MCF 10A (cell line): ENCODE measurements around the gene CCDC86. TPM values are rescaled to one million over a fixed set of nuclear protein-coding genes. Genes with fewer than 3 reads are reported as not detected.

ENCODE experiments used
- BruUV-seq: library from RNA; stranded (reverse); fragments of 400-500 nt; replicated peaks from 2 replicates; lab custom pipeline; 2021; lab: Mats Ljungman, UMichigan
- CTCF ChIA-PET: fragments of 300-600 bp; sonication (Branson Sonifier 250); formaldehyde crosslinking; extraction: SDS; loops from one replicate; lab custom pipeline; 2021; ENCODE audit warnings: antibody characterized with exemption, inconsistent platforms; lab: Yijun Ruan, JAX
- POLR2A ChIA-PET: fragments of 300-600, 350-650 bp; sonication (Branson Sonifier 250); formaldehyde crosslinking; extraction: SDS; loops from one replicate; lab custom pipeline; 2020; ENCODE audit warnings: antibody characterized with exemption, inconsistent platforms; lab: Yijun Ruan, JAX
- DNase-seq: peaks from one replicate; pipeline ENCODE4 v3.0.0-alpha.2; 2018; ENCODE audit not compliant: unreplicated experiment
- H3K27ac Mint-ChIP-seq: one replicate; pipeline ENCODE4 v1.8.0; 2022; ENCODE audit warnings: mild to moderate bottlenecking, low read depth, mixed read lengths; ENCODE audit not compliant: unreplicated experiment
- H3K27me3 Mint-ChIP-seq: one replicate; pipeline ENCODE4 v1.8.0; 2022; ENCODE audit warnings: mixed read lengths; ENCODE audit not compliant: insufficient read depth, unreplicated experiment
- H3K36me3 Mint-ChIP-seq: one replicate; pipeline ENCODE4 v1.8.0; 2022; ENCODE audit warnings: mild to moderate bottlenecking, moderate library complexity, mixed read lengths; ENCODE audit not compliant: insufficient read depth, unreplicated experiment
- H3K4me1 Mint-ChIP-seq: one replicate; pipeline ENCODE4 v1.8.0; 2022; ENCODE audit warnings: mixed read lengths; ENCODE audit not compliant: insufficient read depth, unreplicated experiment
- H3K4me3 Mint-ChIP-seq: one replicate; pipeline ENCODE4 v1.8.0; 2022; ENCODE audit warnings: mild to moderate bottlenecking, moderate library complexity, mixed read lengths; ENCODE audit not compliant: unreplicated experiment
- H3K9me3 Mint-ChIP-seq: one replicate; pipeline ENCODE4 v1.8.0; 2022; ENCODE audit warnings: mixed read lengths; ENCODE audit not compliant: unreplicated experiment
- intact Hi-C: fragments of 100-400 bp; cut with micrococcal nuclease; formaldehyde crosslinking; loops from 2 replicates; pipeline ENCODE4 v1.14.1; 2022
- total RNA-seq: library from RNA; stranded (reverse); gene quantifications from 2 replicates; pipeline ENCODE4 v1.2.3, GENCODE V29; 2022
- TF ChIP-seq, protein P1 (sequence below): fragments of 200-600 bp; IDR thresholded peaks from one replicate; pipeline ENCODE4 v1.8.0; 2022; ENCODE audit warnings: antibody characterized with exemption, mild to moderate bottlenecking; ENCODE audit not compliant: unreplicated experiment

Gene CCDC86
- total RNA-seq, 1 experiment from 2014 or later = 57.8 TPM

DNA sequence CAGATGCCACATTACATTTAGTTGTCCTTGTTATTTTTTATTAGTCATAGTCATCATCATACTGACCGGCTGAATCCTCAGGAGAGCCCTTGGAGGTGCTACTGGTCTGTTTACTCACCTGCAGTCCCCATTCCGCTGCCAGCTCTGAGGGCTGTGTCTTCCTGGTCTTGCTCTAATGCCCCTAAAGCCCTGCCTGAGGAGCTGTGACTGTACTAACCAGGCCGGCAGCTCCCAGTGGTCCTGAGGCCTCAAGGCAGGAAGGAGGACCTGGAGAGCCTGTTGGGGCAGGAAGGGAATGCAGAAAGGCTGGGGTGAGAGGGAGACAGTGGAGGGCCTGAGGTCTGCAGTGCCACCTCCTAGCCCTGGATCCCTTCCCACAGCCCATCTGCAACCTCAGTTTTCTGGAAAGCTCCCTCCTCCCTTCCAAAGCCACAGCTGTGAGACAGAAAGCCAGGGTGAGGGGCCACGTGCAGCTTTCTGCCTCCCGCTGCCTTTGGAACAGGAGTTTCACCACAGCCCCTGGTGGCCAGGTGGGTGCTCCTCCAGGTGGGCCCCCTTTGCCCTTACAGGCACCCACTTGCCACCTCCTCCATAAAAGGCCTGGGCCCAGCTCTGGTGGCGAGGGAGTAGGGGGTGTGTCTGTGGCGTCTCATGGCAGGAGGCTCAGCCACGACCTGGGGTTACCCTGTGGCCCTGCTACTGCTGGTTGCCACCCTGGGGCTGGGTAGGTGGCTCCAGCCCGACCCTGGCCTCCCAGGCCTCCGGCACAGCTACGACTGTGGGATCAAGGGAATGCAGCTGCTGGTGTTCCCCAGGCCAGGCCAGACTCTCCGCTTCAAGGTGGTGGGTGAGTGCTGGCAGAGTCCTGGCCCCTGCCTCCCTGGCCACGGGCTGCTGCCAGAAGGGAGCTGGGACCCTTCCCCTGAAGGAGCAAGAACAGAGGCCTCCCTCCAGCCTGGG, 25.3 kb downstream of the CCDC86 start, which contains the start of gene ZP1:
Gene ZP1 (plus strand): TSS at position 632 of the 960 bp plus-strand sequence. CDS start 20 bp downstream, at position 652.
- CTCF ChIA-PET = interaction anchor here (0.6 to 2.0 kb wide), 7 partner anchors 20 to 262 kb away, joined by 3 to 8 read pairs (median 4); no protein-coding TSS in a partner anchor

DNA sequence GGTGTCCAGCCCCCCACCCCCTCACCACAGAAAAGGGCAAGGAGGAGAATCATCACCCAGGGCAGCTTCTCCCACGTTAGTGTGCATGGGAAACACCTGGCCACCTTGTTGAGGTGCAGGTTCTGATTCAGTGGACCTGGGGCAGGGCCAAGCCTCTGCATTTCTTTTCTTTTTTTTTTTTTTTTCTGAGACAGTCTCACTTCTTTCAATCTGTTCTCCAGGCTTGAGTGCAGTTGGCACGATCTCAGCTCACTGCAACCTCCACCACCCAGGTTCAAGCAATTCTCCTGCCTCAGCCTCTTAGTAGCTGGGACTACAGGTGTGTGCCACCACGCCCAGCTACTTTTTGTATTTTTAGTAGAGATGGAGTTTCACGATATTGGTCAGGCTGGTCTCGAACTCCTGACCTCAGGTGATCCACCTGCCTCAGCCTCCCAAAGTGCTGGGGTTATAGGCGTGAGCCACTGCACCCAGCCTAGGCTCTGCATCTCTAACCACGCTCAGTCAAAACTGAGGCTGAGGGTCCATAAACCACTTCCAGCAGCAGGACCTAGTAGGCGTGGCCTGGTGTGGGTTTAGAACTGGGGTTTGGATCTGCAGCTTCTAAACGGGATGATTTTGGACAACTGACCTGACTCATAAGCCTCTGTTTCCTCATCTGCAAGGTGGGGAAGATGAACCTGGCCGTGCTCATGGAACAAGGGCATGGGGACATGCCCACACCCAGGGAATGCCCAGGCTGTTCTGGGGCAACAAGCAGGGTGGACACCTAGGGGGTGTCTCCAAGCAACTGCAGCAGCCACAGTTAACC, 26.2 kb downstream of the CCDC86 start:
- ChIA-PET CTCF (interaction anchor here (0.6 to 2.0 kb wide), 7 partner anchors 20 to 37 kb away, joined by 3 to 8 read pairs (median 5); no protein-coding TSS in a partner anchor), POLR2A (no interaction called here)
- intact Hi-C loops = no loop called here
- no peak for DNase-seq
- no peaks in the 10 kb centered on the region for H3K36me3 Mint-ChIP-seq
- no peaks in the 10 kb centered on the region for H3K4me1 Mint-ChIP-seq
- no peaks in the 10 kb centered on the region for H3K9me3 Mint-ChIP-seq
- TF ChIP-seq, protein P1, sequence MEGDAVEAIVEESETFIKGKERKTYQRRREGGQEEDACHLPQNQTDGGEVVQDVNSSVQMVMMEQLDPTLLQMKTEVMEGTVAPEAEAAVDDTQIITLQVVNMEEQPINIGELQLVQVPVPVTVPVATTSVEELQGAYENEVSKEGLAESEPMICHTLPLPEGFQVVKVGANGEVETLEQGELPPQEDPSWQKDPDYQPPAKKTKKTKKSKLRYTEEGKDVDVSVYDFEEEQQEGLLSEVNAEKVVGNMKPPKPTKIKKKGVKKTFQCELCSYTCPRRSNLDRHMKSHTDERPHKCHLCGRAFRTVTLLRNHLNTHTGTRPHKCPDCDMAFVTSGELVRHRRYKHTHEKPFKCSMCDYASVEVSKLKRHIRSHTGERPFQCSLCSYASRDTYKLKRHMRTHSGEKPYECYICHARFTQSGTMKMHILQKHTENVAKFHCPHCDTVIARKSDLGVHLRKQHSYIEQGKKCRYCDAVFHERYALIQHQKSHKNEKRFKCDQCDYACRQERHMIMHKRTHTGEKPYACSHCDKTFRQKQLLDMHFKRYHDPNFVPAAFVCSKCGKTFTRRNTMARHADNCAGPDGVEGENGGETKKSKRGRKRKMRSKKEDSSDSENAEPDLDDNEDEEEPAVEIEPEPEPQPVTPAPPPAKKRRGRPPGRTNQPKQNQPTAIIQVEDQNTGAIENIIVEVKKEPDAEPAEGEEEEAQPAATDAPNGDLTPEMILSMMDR = no peak
- BruUV-seq = no TSS peak
- peaks cover 20% of the 10 kb centered on the region for H3K27me3 Mint-ChIP-seq
- H3K4me3 Mint-ChIP-seq = no peak overlapping the region
- no peak overlapping the region for H3K27ac Mint-ChIP-seq

More for the DNA sequence above, 25.3 kb downstream of the CCDC86 start, which contains the start of gene ZP1:
- Mint-ChIP-seq H3K36me3 (no peaks in the 10 kb centered on the region), H3K4me1 (no peaks in the 10 kb centered on the region), H3K9me3 (no peaks in the 10 kb centered on the region), H3K27me3 (peaks cover 29% of the 10 kb centered on the region), H3K27ac (no peak within 1 kb of the TSS), H3K4me3 (no peak within 1 kb of the TSS)
- POLR2A ChIA-PET = no interaction called here
- intact Hi-C loops = no loop called here
- no TSS peak for BruUV-seq
- DNase-seq = no peak
- TF ChIP-seq, protein P1 = no peak

DNA sequence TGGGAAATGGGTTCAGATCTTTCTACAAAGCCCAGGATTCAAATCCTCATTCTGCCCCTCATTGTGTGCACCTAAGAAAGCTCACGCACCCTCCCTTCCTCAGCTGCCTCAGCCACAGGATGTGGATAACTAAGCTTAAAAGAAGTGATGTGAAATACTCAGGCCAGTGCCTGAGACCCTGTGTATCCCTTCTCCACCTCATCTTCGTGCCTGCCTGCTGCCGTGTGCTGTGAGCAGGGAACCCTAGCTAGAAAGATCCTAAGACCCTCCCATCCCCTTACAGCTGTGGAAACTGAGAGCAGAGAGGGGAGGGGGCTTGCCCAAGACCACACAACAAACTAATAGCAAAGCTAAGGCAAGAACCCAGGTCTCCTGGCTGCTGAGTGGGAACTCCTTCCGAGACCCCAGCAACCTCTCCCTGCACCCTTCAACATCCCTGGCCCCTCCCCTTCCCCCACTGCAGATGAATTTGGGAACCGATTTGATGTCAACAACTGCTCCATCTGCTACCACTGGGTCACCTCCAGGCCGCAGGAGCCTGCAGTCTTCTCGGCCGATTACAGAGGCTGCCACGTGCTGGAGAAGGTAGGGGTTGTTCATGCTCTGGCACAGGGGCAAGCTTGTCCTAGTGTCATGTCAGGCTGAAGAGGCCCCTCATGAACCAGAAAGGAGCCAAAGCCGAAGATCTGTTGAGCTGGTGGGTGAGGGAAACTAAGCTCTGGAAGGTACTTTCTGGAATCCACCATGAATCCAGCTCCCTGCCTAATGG, 27.0 kb downstream of the CCDC86 start:
- H3K9me3 Mint-ChIP-seq = no peaks in the 10 kb centered on the region
- H3K36me3 Mint-ChIP-seq = no peaks in the 10 kb centered on the region
- no peak overlapping the region for H3K27ac Mint-ChIP-seq
- no TSS peak for BruUV-seq
- H3K4me1 Mint-ChIP-seq = no peaks in the 10 kb centered on the region
- TF ChIP-seq, protein P1 = no peak
- no peak overlapping the region for H3K4me3 Mint-ChIP-seq
- CTCF ChIA-PET = interaction anchor here (0.6 to 2.8 kb wide), 8 partner anchors 13 to 38 kb away, joined by 3 to 16 read pairs (median 4); partner anchors contain the start of gene PTGDR2
- POLR2A ChIA-PET = no interaction called here
- H3K27me3 Mint-ChIP-seq = peaks cover 13% of the 10 kb centered on the region
- intact Hi-C loops = no loop called here
- DNase-seq = no peak
